HG03575 (cell line): Measurements from ENCODE around the gene INF2.
"Not testable (repeated sequence)": the region's sequence is repeated elsewhere in the genome, so short reads cannot be mapped to it uniquely, and the experiment has no call there.

ENCODE experiments used
- ATAC-seq: cut with Tn5 transposase; IDR thresholded peaks from one replicate; pipeline ENCODE4 v1.9.1; 2021; ENCODE audit not compliant: unreplicated experiment, insufficient number of reproducible peaks, low FRiP score; ENCODE audit errors: extremely low read depth

INF2 gene

DNA sequence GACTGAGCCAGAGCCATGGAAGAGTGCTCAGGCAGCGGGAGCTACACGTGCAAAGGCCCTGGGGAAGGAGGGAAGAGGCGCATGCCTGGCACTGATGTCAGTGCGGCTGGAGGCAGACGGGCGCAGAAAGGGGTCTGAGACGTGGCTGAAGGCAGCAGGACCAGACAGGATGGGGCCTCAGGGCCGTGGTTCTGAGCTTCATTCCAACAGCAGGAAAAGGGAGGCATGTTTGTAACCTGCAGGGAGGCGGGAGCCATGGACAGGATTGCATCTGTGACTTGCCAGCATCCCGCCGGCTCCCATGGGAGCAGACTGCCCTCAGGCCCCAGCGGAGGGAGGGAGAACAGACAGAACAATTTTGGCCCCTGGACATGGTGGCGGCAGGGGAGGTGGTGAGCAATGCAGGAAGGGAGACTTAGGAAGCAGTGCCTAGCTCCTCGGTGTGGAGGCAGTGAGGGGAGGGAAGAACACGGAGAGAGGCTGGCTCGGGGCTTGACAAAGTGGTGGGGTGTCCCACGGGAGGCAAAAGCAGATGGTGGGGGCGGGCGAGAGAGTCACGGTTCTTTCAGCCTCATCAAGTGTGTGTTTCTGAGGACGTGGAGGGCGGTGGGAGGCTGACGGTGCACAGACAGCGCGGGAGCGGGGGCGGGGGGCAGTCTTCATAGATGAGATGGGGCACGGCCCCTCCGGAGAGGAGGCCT is 33.3 kb upstream of the INF2 start:
- no peak for ATAC-seq

DNA sequence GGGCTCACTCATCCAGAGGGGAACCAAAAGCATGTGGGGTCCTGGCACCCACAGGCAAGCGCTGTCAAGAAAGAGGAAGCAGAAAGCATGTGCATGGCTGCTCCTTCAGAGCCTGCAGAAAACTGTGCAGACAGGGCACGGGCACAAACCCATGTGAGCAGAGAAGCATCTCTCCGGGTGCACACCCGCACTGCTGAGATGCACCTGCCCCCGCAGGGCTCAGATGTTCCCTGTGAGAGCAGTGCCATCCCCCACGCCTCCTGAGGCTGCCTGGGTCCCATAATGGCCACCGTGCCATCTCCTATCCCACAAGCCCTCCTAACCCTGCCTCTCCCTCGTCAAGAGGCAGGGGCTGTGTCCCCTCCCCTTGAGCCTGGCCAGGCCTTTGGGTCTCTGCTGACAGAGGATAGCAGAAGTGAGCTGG is 32.3 kb upstream of the INF2 start:
- no peak for ATAC-seq

DNA sequence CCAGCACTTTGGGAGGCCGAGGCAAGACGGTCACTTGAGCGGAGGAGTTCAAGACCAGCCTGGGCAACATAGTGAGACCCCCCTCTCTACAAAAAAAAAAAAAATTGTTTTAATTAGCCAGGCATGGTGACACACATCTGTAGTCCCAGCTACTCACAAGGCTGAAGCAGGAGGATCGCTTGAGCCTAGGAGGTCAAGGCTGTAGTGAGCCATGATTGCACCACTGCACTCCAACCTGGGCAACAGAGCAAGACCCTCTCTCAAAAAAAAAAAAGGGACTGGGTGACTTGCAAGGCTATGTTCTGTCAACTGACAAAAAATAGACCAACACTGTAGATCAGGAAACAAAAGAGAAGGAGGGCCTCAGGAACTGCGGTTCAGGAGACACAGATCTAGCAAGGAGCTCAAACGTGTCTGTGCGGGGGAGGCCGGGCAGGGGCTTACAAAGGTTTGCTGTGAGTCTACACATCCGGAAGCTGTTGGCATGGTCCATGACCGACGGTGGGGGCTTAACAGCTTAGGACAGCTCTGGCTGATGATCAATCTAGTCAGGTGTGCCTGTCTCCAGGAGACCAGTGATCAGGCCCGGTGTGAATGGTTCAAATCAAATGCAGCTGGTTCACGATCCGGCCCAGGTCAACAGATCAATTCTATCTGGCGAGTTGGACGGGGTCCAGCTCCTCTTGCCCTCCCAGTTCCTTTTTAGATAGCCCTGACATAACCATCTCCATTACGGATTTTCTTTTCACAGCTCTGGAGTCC is 31.7 kb upstream of the INF2 start:
- ATAC-seq = no peak

DNA sequence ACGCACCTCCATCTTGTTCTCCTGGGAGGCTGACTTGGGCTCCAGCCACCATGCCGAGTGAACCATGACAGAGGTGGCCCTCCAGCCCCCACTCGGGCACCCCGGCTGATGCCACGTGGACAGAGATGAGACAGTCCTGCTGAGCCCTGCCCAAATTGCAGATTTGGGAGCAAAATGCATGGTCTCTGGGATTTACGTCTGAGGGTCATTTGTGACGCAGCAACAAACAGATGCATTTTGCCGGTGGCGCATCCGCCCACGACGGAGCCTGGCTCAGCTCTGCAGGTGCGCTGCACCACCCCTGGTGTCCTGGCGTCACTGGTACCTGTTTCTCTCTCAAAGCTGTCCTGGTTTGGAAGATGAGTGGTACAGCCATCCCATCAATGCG is 31.1 kb upstream of the INF2 start:
- ATAC-seq = no peak

- no peak for ATAC-seq
These were observed 30.3 kb upstream of the INF2 start for GRCh38 chr14:104659146-104659545.

GRCh38 chr14:104659764-104660523 is 29.5 kb upstream of the INF2 start:
- ATAC-seq = no peak

GRCh38 chr14:104660597-104660996 is 28.8 kb upstream of the INF2 start:
- no peak for ATAC-seq

DNA sequence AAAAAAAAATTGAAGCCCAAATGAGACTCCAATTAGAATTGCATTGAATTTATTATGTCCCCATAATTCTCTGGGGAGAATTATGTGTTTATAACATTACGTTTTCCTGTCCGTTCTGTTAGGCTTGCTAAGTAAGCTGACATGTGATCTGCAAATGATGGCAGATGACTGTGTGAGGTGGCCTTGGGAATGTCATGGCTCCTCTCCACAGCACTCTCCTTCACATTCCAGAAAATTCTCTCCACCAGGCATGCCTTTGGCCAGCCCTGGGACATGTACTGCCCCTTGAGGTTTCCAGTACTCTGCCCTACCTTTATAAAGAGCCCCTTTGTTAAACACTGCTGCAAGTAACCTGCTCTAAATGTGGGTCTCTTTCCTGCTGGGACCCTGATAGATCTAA is 28.3 kb upstream of the INF2 start:
- ATAC-seq = no peak

DNA sequence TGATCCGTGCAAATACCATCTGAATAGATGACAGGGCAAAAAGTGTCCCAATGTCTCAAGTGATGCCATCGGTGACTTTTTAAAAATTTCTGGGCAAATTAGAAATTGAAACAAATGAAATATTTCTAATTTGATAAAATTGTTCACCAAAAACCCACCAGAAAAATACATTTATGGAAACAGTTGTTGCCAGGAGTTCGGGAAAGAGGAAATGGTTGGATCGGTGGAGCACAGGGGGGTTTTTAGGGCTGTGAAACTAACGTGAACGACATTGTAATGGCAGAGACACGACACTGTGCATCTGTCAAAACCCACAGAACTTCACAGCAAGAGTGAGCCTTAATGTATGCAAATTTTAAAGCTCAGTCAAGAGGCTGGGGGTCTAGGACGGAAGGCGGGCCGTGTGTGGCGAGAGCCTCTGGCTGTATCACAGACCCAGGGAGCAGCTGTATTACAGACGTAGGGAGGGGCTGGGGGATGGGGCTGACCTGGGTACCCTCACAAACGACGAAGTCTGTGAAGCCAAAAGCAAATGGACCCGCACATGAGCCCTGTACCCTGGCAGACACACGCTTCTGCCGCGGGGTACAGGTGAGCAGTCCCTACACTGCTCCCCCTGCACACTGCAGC is 27.8 kb upstream of the INF2 start:
- ATAC-seq = not testable (repeated sequence)

GRCh38 chr14:104662472-104662871 is 26.9 kb upstream of the INF2 start:
- not testable (repeated sequence) for ATAC-seq

DNA sequence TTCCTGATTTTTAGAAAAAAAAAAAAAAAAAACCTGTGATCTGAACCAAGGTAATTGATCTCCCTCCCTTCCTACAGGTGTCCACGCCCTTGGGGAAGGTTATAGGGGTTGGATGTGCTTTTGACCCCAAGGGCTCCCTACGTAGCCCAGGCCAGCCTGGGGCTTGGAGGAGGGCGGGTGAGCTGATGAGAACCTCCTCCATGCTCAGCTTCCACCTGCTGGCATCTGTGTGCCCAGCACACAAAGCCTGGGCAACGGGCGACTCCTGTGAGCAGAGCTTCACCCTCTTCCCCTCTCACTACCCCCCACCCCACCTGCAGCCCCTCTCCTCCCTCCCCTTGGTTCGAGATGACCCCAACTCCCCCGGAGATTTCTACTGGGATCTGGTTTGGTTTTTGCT is 25.3 kb upstream of the INF2 start:
- no peak for ATAC-seq

DNA sequence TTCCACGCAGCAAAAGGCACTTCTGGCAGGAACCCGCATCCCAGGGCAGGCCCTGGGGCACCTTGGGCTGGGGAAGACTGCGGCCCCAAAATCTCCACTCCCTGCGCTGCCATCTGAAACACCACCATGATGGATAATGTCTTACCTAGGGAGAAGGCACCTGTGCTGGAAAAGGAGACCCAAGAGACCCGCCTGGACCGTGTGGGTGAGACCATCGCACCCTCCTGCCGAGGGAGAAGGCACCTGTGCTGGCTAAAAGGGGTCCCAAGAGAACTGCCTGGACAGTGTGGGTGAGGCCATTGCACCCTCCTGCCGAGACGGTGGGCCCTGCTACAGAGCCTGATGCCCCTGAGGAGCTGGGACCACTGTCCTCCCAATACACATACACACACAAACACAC is 24.8 kb upstream of the INF2 start:
- ATAC-seq = no peak

DNA sequence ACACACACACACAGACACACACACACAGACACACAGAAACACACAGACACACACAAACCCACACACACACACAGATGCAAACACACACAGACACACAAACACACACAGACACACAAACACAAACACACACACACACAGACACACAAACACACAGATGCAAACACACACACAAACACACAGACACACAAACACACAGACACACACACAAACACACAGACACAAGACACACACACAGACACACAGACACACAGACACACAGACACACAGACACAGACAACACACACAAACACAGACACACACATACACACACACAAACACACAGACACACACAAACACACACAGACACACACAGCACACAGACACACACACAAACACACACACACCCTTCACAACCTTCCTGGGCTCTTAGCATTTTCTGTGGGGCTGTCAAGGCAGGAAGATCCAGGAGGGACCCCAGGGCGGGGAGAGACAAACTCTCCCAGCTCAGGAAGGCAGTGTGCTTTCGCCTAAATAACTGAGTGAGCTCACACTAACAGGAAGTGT is 24.2 kb upstream of the INF2 start:
- no peak for ATAC-seq

GRCh38 chr14:104665657-104666522 is 23.5 kb upstream of the INF2 start:
- no peak for ATAC-seq

- not testable (repeated sequence) for ATAC-seq
These were observed 22.9 kb upstream of the INF2 start for GRCh38 chr14:104666523-104666895.

DNA sequence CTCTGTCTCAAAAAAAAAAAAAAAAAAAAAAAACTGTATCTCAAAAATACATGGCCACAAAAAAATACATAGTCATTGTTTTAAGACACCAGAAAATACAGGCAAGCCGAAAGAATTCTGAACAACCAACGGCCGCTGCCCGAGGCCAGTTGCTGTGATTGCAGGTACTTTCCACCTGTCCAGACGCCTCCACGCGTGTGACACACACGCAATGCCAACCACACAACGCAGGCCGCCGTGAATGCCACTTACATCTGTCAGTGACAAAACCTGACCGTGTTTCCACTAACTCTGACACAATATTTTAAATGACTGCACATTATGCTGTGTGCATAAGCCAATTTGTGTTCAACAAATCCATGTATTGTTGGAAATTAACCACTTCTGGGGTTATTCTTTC is 22.4 kb upstream of the INF2 start:
- ATAC-seq = no peak

- ATAC-seq = no peak
These were observed 19.7 kb upstream of the INF2 start for GRCh38 chr14:104669697-104670096.

DNA sequence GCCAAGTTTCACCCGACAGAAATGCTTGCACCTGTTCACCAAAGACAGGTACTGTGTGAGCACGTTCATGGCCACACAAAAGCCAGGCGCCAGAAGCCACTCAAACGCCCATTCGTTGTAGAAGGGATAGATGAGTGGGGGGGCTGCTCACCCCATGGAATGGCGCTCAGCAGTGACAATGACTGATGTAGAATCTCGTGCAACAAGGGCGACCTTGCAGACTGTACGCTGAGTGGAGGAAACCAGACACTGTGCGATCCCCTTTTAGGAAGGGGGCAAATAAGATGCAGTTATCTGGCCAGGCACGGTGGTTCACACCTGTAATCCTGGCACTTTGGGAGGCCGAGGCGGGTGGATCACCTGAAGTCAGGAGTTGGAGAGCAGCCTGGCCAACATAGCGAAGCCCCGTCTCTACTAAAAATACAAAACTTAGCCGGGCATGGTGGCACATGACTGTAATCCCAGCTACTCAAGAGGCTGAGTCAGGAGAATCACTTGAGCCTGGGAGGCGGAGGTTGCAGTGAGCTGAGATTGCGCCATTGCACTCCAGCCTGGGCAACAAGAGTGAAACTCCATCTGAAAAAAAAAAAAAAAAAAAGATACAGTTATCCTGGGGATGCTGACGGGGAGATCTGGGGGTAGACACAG is 18.0 kb upstream of the INF2 start:
- not testable (repeated sequence) for ATAC-seq
